ENCODE results near the gene AMMECR1.
A peak's percentile ranks its signal among the peaks of the same experiment; 100 is the strongest.

The AMMECR1 gene

DNA sequence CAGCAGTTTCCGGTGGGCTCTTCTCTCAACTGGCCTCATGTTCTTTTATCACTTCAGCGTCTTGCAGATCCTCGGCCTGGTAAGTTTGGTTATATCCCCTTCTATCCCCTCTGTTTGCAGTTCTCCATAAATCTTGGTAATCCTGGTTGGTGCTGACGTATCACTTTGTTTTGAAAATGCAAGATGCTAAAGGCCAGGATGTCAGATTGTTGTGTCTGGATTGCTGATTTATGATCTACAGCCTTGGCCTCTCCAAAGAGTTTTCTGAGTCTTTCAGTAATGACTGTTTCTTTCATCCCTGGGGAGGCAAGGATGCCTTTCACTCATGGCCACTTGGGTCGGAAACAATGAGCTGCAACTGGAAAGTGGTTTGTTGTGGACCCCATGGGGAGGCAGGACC lies 146.4 kb downstream of the AMMECR1 start:
- no peak for DNase-seq (ENCODE audit: low read depth)
- H3K4me3 ChIP-seq (ENCODE audit: low read depth, low read length): no peak overlapping the region
- no peak for TF ChIP-seq POLR2A (IDR thresholded peaks at IDR 0.05; ENCODE audit: extremely low read depth, insufficient read length)

DNA sequence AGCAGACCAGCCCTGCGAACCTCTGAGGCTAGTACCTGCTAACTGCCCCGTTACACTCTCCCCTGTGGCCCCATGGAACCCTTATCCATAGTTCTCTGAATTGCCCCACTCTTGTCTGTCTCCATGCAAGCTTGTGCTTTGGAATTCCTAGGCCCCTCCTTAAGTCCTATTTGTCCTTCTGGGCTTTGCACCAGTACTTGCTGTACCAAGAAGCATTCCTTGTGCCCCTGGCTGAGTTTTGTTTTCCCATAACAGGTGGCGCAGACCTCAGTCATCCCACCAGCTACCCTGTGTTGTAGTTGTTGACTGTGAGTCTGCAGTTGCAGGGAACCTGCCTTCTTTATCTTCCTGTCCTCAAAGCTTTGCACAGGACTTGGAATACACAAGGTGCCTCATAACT lies 147.9 kb downstream of the AMMECR1 start:
- no peak for DNase-seq (ENCODE audit: low read depth)
- TF ChIP-seq, protein P1, sequence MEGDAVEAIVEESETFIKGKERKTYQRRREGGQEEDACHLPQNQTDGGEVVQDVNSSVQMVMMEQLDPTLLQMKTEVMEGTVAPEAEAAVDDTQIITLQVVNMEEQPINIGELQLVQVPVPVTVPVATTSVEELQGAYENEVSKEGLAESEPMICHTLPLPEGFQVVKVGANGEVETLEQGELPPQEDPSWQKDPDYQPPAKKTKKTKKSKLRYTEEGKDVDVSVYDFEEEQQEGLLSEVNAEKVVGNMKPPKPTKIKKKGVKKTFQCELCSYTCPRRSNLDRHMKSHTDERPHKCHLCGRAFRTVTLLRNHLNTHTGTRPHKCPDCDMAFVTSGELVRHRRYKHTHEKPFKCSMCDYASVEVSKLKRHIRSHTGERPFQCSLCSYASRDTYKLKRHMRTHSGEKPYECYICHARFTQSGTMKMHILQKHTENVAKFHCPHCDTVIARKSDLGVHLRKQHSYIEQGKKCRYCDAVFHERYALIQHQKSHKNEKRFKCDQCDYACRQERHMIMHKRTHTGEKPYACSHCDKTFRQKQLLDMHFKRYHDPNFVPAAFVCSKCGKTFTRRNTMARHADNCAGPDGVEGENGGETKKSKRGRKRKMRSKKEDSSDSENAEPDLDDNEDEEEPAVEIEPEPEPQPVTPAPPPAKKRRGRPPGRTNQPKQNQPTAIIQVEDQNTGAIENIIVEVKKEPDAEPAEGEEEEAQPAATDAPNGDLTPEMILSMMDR (IDR thresholded peaks at IDR 0.05; ENCODE audit: low read depth, low read length): no peak
- TF ChIP-seq MYC (IDR thresholded peaks at IDR 0.05; ENCODE audit: low read depth, low read length) (no peak), POLR2A (IDR thresholded peaks at IDR 0.05; ENCODE audit: extremely low read depth, insufficient read length) (no peak)
- TF ChIP-seq, protein P2, sequence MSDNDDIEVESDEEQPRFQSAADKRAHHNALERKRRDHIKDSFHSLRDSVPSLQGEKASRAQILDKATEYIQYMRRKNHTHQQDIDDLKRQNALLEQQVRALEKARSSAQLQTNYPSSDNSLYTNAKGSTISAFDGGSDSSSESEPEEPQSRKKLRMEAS (IDR thresholded peaks at IDR 0.05; ENCODE audit: low read depth, low read length): no peak
- H3K4me3 ChIP-seq (ENCODE audit: low read depth, low read length): no peak overlapping the region

DNA sequence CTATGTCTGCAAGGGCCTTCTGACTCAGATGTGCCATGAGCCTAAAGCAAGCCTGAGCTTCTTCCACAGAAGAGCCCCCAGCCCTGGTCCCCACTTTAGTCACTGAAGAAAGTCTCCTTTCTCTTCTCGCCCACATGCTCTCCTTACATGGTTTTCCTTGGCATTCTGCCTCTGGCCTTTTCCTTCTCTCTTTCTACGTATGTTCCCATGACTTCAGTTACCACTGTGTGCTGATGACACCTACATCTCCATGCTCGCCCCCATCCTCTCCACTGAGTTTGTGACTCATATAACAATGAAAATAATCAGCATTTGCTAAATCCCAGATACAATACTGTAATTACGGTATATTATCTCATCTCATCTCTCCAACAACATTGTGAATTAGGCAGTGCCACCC lies 149.3 kb downstream of the AMMECR1 start:
- H3K4me3 ChIP-seq (ENCODE audit: low read depth, low read length): no peak overlapping the region
- no peak for DNase-seq (ENCODE audit: low read depth)
- TF ChIP-seq, protein P1 (IDR thresholded peaks at IDR 0.05; ENCODE audit: low read depth, low read length): no peak
- TF ChIP-seq, protein P2 (IDR thresholded peaks at IDR 0.05; ENCODE audit: low read depth, low read length): no peak
- TF ChIP-seq POLR2A (IDR thresholded peaks at IDR 0.05; ENCODE audit: extremely low read depth, insufficient read length) (no peak), MYC (IDR thresholded peaks at IDR 0.05; ENCODE audit: low read depth, low read length) (no peak)

DNA sequence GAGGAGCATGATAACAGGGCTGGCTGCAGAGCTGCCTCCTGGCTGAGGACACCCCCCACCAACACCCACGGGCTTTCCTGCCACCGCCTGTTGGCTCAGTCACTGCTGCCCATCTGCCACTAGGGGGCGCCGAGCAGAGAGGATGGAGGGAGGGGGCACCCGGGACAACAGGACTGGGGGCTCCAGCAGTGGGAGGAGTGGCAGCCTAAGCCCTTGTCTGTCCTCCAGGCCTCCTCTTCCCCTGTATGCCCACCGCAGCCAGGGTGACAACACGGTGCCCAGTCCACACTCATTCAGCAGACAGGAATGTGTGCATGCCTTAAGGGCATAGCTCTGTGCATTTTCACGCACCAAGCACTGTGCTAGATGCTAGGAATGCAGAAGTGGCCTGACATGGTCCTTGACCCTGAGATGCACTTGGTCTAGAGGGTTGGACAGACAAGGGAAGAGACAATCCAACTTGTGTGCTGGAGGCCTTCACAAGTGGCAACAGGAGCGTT lies 149.9 kb downstream of the AMMECR1 start:
- H3K4me3 ChIP-seq (ENCODE audit: low read depth, low read length): no peak overlapping the region

DNA sequence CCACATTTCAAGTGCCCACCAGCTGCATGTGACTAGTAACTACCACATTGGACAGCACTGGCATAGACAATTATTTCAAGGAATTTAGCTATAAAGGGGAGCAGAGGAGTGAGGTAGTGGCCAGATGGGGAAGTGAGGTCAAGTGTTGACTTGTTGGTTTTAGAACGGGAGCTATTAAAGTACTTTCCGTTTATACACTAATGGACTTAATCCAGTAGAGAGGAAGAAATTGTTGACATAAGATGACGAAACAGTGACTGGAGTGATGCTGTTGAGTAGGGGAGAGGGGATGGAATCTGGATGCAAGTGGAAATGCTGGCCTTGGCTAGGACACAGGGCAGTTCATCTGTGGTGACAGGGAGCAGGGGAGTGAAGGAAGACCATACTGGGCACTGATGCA lies 154.4 kb downstream of the AMMECR1 start:
- no peak overlapping the region for H3K4me3 ChIP-seq (ENCODE audit: low read depth, low read length)
- no peak for TF ChIP-seq MYC (IDR thresholded peaks at IDR 0.05; ENCODE audit: low read depth, low read length)
- TF ChIP-seq POLR2A (IDR thresholded peaks at IDR 0.05; ENCODE audit: extremely low read depth, insufficient read length): no peak
- TF ChIP-seq, protein P1 (IDR thresholded peaks at IDR 0.05; ENCODE audit: low read depth, low read length): no peak
- TF ChIP-seq, protein P2 (IDR thresholded peaks at IDR 0.05; ENCODE audit: low read depth, low read length): no peak
- no peak for DNase-seq (ENCODE audit: low read depth)

More for the DNA sequence above, 149.9 kb downstream of the AMMECR1 start:
- peak; percentile 46 for DNase-seq (ENCODE audit: low read depth)
- TF ChIP-seq, protein P1 (IDR thresholded peaks at IDR 0.05; ENCODE audit: low read depth, low read length): peak; percentile 58
- TF ChIP-seq, protein P2 (IDR thresholded peaks at IDR 0.05; ENCODE audit: low read depth, low read length): no peak
- no peak for TF ChIP-seq MYC (IDR thresholded peaks at IDR 0.05; ENCODE audit: low read depth, low read length)

DNA sequence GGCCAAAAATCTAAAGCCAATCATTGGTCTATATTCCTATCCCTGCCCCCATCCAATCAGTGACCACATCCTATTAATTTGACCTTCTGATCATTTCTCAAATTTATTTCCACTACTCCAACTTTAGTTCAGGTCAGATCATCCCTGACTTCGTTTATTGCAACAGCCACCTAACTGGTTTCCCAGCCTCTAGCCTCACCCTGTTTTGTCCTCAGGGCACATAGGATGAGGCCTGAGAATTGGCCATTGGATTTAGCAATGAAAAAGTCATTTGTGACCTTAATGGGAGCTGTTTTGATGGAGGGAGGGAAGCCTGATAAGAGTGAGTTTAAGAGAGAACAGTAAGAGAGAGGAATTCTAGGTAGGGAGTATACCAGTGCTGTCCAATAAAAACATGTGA lies 155.0 kb downstream of the AMMECR1 start:
- TF ChIP-seq, protein P1 (IDR thresholded peaks at IDR 0.05; ENCODE audit: low read depth, low read length): no peak
- TF ChIP-seq MYC (IDR thresholded peaks at IDR 0.05; ENCODE audit: low read depth, low read length): no peak
- TF ChIP-seq, protein P2 (IDR thresholded peaks at IDR 0.05; ENCODE audit: low read depth, low read length): no peak
- DNase-seq (ENCODE audit: low read depth): no peak
- H3K4me3 ChIP-seq (ENCODE audit: low read depth, low read length): no peak overlapping the region

Measured in NB4 (cell line).